AG08396 (cell line): ENCODE measurements around the gene GRK3.
A peak's percentile ranks its signal among the peaks of the same experiment; 100 is the strongest.

Source experiments
- DNase-seq: peaks from one replicate; pipeline ENCODE4 v3.0.0; 2012; ENCODE audit warnings: low spot score, mixed read lengths

The GRK3 gene

GRCh38 chr22:25760294-25760693, 195.8 kb downstream of the GRK3 start:
- no peak for DNase-seq

GRCh38 chr22:25760848-25761595, 196.5 kb downstream of the GRK3 start:
- no peak for DNase-seq

- DNase-seq, result no peak
Measured at GRCh38 chr22:25762147-25762546, 197.7 kb downstream of the GRK3 start.

GRCh38 chr22:25763239-25763777, 198.8 kb downstream of the GRK3 start:
- no peak for DNase-seq

- DNase-seq, result no peak
Measured at GRCh38 chr22:25764270-25765015, 200.0 kb downstream of the GRK3 start.

- no peak for DNase-seq
Measured at GRCh38 chr22:25765016-25765367, 200.5 kb downstream of the GRK3 start.

- DNase-seq, result no peak
Measured at GRCh38 chr22:25765801-25766200, 201.3 kb downstream of the GRK3 start.

GRCh38 chr22:25766418-25766817, 201.9 kb downstream of the GRK3 start:
- DNase-seq, result no peak

GRCh38 chr22:25770333-25770732, 205.9 kb downstream of the GRK3 start:
- DNase-seq, result no peak

GRCh38 chr22:25772288-25772687, 207.8 kb downstream of the GRK3 start:
- no peak for DNase-seq

GRCh38 chr22:25774575-25775026, 210.1 kb downstream of the GRK3 start:
- DNase-seq, result no peak

- no peak for DNase-seq
Measured at GRCh38 chr22:25775531-25775930, 211.1 kb downstream of the GRK3 start.

GRCh38 chr22:25777411-25777810, 212.9 kb downstream of the GRK3 start:
- no peak for DNase-seq

GRCh38 chr22:25777870-25778269, 213.4 kb downstream of the GRK3 start:
- DNase-seq, result peak; percentile 40
